ENCODE measurements around the gene KY. TPM values are rescaled to one million over a fixed set of nuclear protein-coding genes. Genes with fewer than 3 reads are reported as not detected.

Gene KY
- total and polyA plus RNA-seq, 5 donors from 2014 or later = not detected

DNA sequence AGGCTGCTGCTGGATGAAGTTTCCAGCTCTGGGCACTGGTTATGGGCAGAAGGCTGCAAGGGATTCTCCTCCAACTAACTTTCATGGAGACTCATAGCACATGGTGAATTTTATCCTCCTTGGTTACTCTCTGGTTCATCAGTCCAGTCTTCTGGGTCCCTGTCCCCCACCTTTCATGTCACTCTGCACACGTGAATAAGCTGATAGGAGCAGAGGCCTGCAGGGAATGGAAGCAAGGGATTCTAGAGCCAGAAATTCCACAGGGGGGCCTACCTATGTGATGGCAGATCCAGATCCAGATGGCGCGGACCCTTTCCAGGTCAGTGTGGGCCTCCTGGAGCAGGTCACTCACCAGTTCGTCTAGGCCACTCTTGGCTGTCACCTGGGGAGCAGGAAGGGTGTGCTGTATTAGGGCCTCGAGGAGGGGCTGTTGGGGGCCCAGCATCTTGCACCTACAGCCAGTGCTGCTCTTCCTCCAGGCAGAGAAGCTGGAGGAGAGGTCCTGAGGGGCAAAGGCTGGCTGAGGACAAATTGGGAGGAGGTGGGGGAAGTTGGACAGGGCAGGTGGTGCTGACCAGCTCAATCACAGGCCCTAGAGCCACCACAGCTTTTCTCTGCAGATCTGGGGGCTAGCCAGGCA lies 30.2 kb downstream of the KY start:
- no peak overlapping the region for H3K4me3 Mint-ChIP-seq

GRCh38 chr3:134619884-134620445 lies 30.9 kb downstream of the KY start:
- H3K36me3 ChIP-seq (ENCODE audit: control insufficient read depth, insufficient read depth, low read length) = no peaks in the 10 kb centered on the region
- no peaks in the 10 kb centered on the region for H3K9me3 ChIP-seq (ENCODE audit: control insufficient read depth in 2 of 2, low read length in 2 of 2)

More for the DNA sequence above, 30.2 kb downstream of the KY start:
- Mint-ChIP-seq H3K36me3 (peaks cover 3% of the 10 kb centered on the region), H3K4me1 (no peaks in the 10 kb centered on the region), H3K9me3 (peaks cover 0 to 2% (median 0%) of the 10 kb centered on the region in 7 donors), H3K27me3 (no peaks in the 10 kb centered on the region), H3K27ac (no peak overlapping the region)
- Histone ChIP-seq H3K4me3 (ENCODE audit: low read depth, low read length) (no peak overlapping the region), H3K27me3 (ENCODE audit: control insufficient read depth, insufficient read depth, low read length) (no peaks in the 10 kb centered on the region), H3K4me1 (ENCODE audit: control insufficient read depth, insufficient read depth, low read length, poor library complexity, severe bottlenecking) (no peaks in the 10 kb centered on the region), H3K27ac (ENCODE audit: insufficient read depth, low read length, poor library complexity, severe bottlenecking) (no peak overlapping the region), H3K9me3 (ENCODE audit: control insufficient read depth in 2 of 2, low read length in 2 of 2) (no peaks in the 10 kb centered on the region), H3K36me3 (ENCODE audit: control insufficient read depth, insufficient read depth, low read length) (no peaks in the 10 kb centered on the region)
- DNase-seq (no peak), ATAC-seq (ENCODE audit: low read depth in 2 of 2) (no peak)

DNA sequence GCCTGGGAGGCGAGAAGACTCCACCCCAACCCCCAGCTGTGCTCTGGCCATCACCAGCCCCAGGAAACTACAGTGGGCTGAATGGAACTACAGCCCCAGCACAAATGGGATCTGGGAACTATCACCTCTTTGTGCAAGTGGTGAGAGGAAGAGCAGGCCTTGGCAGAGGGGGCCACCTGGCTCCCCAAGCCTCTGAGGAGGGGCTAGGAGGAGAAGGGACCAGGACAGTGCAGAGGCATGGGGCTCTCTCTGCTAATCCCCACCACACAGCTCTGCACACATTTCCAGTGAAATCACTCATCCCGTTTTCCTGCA lies 31.6 kb downstream of the KY start:
- Mint-ChIP-seq H3K27me3 (no peaks in the 10 kb centered on the region), H3K27ac (no peak overlapping the region), H3K36me3 (peaks cover 3% of the 10 kb centered on the region), H3K4me3 (no peak overlapping the region), H3K9me3 (no peaks in the 10 kb centered on the region), H3K4me1 (no peaks in the 10 kb centered on the region)
- Histone ChIP-seq H3K9me3 (ENCODE audit: control insufficient read depth in 2 of 2, low read length in 2 of 2) (no peaks in the 10 kb centered on the region), H3K4me3 (ENCODE audit: low read depth, low read length) (no peak overlapping the region), H3K27ac (ENCODE audit: insufficient read depth, low read length, poor library complexity, severe bottlenecking) (no peak overlapping the region), H3K27me3 (ENCODE audit: control insufficient read depth, insufficient read depth, low read length) (no peaks in the 10 kb centered on the region), H3K36me3 (ENCODE audit: control insufficient read depth, insufficient read depth, low read length) (no peaks in the 10 kb centered on the region), H3K4me1 (ENCODE audit: control insufficient read depth, insufficient read depth, low read length, poor library complexity, severe bottlenecking) (no peaks in the 10 kb centered on the region)
- no peak for DNase-seq
- ATAC-seq (ENCODE audit: low read depth in 2 of 2) = no peak

More at GRCh38 chr3:134619884-134620445, 30.9 kb downstream of the KY start:
- H3K27me3 ChIP-seq (ENCODE audit: control insufficient read depth, insufficient read depth, low read length) = no peaks in the 10 kb centered on the region
- H3K4me1 ChIP-seq (ENCODE audit: control insufficient read depth, insufficient read depth, low read length, poor library complexity, severe bottlenecking) = no peaks in the 10 kb centered on the region
- no peaks in the 10 kb centered on the region for H3K9me3 Mint-ChIP-seq
- no peak overlapping the region for H3K4me3 Mint-ChIP-seq
- H3K4me3 ChIP-seq (ENCODE audit: low read depth, low read length) = no peak overlapping the region
- no peak overlapping the region for H3K27ac ChIP-seq (ENCODE audit: insufficient read depth, low read length, poor library complexity, severe bottlenecking)
- H3K27ac Mint-ChIP-seq = no peak overlapping the region
- no peaks in the 10 kb centered on the region for H3K27me3 Mint-ChIP-seq
- H3K36me3 Mint-ChIP-seq = peaks cover 3% of the 10 kb centered on the region
- ATAC-seq (ENCODE audit: low read depth in 2 of 2) (no peak), DNase-seq (no peak)
- H3K4me1 Mint-ChIP-seq = no peaks in the 10 kb centered on the region

- H3K27ac Mint-ChIP-seq = no peak overlapping the region
- H3K36me3 Mint-ChIP-seq = peaks cover under 1% of the 10 kb centered on the region
- no peak overlapping the region for H3K4me3 Mint-ChIP-seq
- H3K9me3 Mint-ChIP-seq = no peaks in the 10 kb centered on the region
- H3K27me3 Mint-ChIP-seq = no peaks in the 10 kb centered on the region
- no peak overlapping the region for H3K4me3 ChIP-seq (ENCODE audit: low read depth, low read length)
- no peaks in the 10 kb centered on the region for H3K4me1 Mint-ChIP-seq
- H3K9me3 ChIP-seq (ENCODE audit: control insufficient read depth in 2 of 2, low read length in 2 of 2) = no peaks in the 10 kb centered on the region
- no peak for ATAC-seq (ENCODE audit: low read depth in 2 of 2)
- no peaks in the 10 kb centered on the region for H3K36me3 ChIP-seq (ENCODE audit: control insufficient read depth, insufficient read depth, low read length)
- H3K27ac ChIP-seq (ENCODE audit: insufficient read depth, low read length, poor library complexity, severe bottlenecking) = no peak overlapping the region
- DNase-seq = no peak
- H3K27me3 ChIP-seq (ENCODE audit: control insufficient read depth, insufficient read depth, low read length) = no peaks in the 10 kb centered on the region
- no peaks in the 10 kb centered on the region for H3K4me1 ChIP-seq (ENCODE audit: control insufficient read depth, insufficient read depth, low read length, poor library complexity, severe bottlenecking)
Measured at GRCh38 chr3:134618478-134619300, 32.1 kb downstream of the KY start.

- H3K4me3 ChIP-seq (ENCODE audit: low read depth, low read length) = no peak overlapping the region
- Mint-ChIP-seq H3K27me3 (no peaks in the 10 kb centered on the region), H3K9me3 (no peaks in the 10 kb centered on the region), H3K4me1 (no peaks in the 10 kb centered on the region), H3K36me3 (no peaks in the 10 kb centered on the region), H3K27ac (no peak overlapping the region), H3K4me3 (no peak overlapping the region)
- no peaks in the 10 kb centered on the region for H3K36me3 ChIP-seq (ENCODE audit: control insufficient read depth, insufficient read depth, low read length)
- no peak overlapping the region for H3K27ac ChIP-seq (ENCODE audit: insufficient read depth, low read length, poor library complexity, severe bottlenecking)
- no peaks in the 10 kb centered on the region for H3K27me3 ChIP-seq (ENCODE audit: control insufficient read depth, insufficient read depth, low read length)
- no peaks in the 10 kb centered on the region for H3K9me3 ChIP-seq (ENCODE audit: control insufficient read depth in 2 of 2, low read length in 2 of 2)
- DNase-seq (no peak), ATAC-seq (ENCODE audit: low read depth in 2 of 2) (no peak)
- no peaks in the 10 kb centered on the region for H3K4me1 ChIP-seq (ENCODE audit: control insufficient read depth, insufficient read depth, low read length, poor library complexity, severe bottlenecking)
Measured at GRCh38 chr3:134617608-134618477, 33.0 kb downstream of the KY start.

DNA sequence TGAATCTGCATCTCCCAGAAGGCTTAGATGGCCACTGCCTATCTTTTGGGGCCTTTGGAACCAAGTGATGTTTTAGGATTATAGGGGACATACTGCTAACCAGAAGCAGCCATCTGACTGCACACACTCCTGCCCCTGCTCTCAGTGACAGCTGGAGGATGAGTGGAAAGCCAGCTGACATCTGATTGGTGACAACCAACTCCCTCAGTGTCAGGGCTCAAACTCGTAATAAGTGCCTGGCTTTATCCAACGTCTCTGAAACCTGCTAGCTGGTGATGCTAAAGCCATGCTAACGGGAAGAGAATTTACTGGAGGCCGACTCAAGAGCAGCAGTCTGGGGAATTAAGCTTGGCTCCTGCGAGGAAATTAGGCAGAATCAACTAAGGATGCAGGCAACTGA lies 35.1 kb downstream of the KY start:
- no peak overlapping the region for H3K27ac ChIP-seq (ENCODE audit: insufficient read depth, low read length, poor library complexity, severe bottlenecking)
- Mint-ChIP-seq H3K27me3 (no peaks in the 10 kb centered on the region), H3K4me1 (no peaks in the 10 kb centered on the region), H3K4me3 (no peak overlapping the region), H3K9me3 (peaks cover 0 to 3% (median 0%) of the 10 kb centered on the region in 7 donors), H3K27ac (no peak overlapping the region), H3K36me3 (no peaks in the 10 kb centered on the region)
- no peaks in the 10 kb centered on the region for H3K4me1 ChIP-seq (ENCODE audit: control insufficient read depth, insufficient read depth, low read length, poor library complexity, severe bottlenecking)
- ATAC-seq (ENCODE audit: low read depth in 2 of 2) = no peak
- no peak for DNase-seq
- H3K27me3 ChIP-seq (ENCODE audit: control insufficient read depth, insufficient read depth, low read length) = no peaks in the 10 kb centered on the region
- no peaks in the 10 kb centered on the region for H3K36me3 ChIP-seq (ENCODE audit: control insufficient read depth, insufficient read depth, low read length)
- no peak overlapping the region for H3K4me3 ChIP-seq (ENCODE audit: low read depth, low read length)
- no peaks in the 10 kb centered on the region for H3K9me3 ChIP-seq (ENCODE audit: control insufficient read depth in 2 of 2, low read length in 2 of 2)

DNA sequence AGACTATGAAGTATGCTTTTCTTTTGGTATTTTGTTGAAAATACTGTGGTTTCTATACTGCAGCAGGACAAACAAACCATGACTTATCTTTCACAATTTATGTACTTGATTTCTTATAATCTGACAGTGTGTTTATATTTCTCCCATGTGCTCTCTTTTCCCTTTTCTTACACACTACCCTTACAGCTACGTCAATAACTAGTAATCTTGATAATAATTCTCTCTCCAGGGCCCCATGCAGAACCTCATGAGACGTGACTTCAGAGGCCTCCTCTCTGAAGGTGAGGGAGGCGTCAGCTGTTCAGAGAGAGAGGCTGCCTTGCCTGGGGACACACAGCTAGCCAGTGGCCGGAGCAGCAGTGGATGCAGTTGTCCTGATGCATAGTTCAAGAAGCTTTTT lies 35.9 kb downstream of the KY start:
- H3K4me3 ChIP-seq (ENCODE audit: low read depth, low read length) = no peak overlapping the region
- Mint-ChIP-seq H3K4me3 (no peak overlapping the region), H3K36me3 (no peaks in the 10 kb centered on the region), H3K4me1 (no peaks in the 10 kb centered on the region), H3K27me3 (no peaks in the 10 kb centered on the region), H3K9me3 (peaks cover 0 to 3% (median 0%) of the 10 kb centered on the region in 7 donors), H3K27ac (no peak overlapping the region)
- no peak for DNase-seq
- no peaks in the 10 kb centered on the region for H3K36me3 ChIP-seq (ENCODE audit: control insufficient read depth, insufficient read depth, low read length)
- no peak for ATAC-seq (ENCODE audit: low read depth in 2 of 2)
- no peaks in the 10 kb centered on the region for H3K27me3 ChIP-seq (ENCODE audit: control insufficient read depth, insufficient read depth, low read length)
- H3K27ac ChIP-seq (ENCODE audit: insufficient read depth, low read length, poor library complexity, severe bottlenecking) = no peak overlapping the region
- no peaks in the 10 kb centered on the region for H3K4me1 ChIP-seq (ENCODE audit: control insufficient read depth, insufficient read depth, low read length, poor library complexity, severe bottlenecking)
- H3K9me3 ChIP-seq (ENCODE audit: control insufficient read depth in 2 of 2, low read length in 2 of 2) = no peaks in the 10 kb centered on the region
